Fibroblast of skin of right biceps (primary cell): Measurements from ENCODE around the gene IKZF2.

ENCODE experiments used
- DNase-seq: peaks from one replicate; pipeline ENCODE4 v3.0.0-alpha.2; 2013

Gene IKZF2

DNA sequence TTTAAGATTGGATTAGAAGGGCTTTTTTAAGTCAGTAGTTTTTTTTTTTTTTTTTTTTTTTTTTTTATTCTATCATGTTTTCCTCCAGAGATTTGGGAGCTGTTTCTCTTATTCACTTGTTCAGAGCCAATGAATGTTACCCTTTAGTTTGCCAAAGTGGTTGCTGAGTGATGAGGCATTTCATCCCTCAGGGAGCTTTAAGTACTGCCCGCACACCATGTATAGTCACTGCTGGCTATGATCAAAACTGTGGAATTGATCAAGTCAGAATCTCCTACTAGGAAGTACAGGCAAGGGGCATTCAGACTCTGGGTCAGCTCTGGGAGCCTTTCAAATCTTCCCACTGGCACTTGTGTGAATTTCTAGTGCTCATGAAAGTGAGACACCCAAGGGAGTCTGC, 201.6 kb downstream of the IKZF2 start:
- DNase-seq = no peak
